Stimulated activated CD4-positive, alpha-beta T cell treated with anti-CD3 and anti-CD28 coated beads, Interleukin-1b, Interleukin-23, amount 100 ng/mL, for 24 hours (primary cell): ENCODE measurements around the gene LRRC8C.

Experiments used
- DNase-seq, 4 experiments: peaks; one replicate each; pipeline ENCODE4 v3.0.0-alpha.2; 2020; ENCODE audit warnings: low read depth in 4 of 4, low spot score in 1 of 4

Gene LRRC8C

GRCh38 chr1:89762386-89762778, 129.5 kb downstream of the LRRC8C start:
- no peak for DNase-seq

- peak; percentile 70 to 80 (median 78) for DNase-seq
Observed at GRCh38 chr1:89762779-89763648, 130.1 kb downstream of the LRRC8C start.

GRCh38 chr1:89763649-89763986, 130.7 kb downstream of the LRRC8C start:
- DNase-seq = no peak

- DNase-seq = no peak
Observed at GRCh38 chr1:89765774-89766173, 132.9 kb downstream of the LRRC8C start.

DNA sequence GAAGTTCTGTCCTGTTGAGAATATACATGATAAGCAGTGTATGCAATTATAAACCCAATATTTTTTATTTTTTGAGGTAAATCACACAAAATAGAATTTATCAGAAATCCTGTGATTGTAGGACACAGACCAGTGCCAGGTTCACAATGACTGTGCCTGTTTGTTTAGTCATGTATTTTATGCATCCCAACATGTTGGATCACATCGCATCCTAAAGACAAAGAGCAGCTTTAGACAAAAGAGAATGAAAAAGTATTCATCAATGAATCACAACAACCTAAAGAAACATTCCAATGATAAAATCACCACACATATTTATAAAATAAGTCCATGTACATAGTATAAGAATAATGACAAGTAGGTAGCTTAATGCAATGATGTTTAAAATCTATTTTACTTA, 134.7 kb downstream of the LRRC8C start:
- no peak for DNase-seq
